ENCODE data around the gene TCF4. TPM values are rescaled to one million over a fixed set of nuclear protein-coding genes. Genes with fewer than 3 reads are reported as not detected.

Gene TCF4
- total RNA-seq, 1 experiment from 2014 or later, result 104 TPM

DNA sequence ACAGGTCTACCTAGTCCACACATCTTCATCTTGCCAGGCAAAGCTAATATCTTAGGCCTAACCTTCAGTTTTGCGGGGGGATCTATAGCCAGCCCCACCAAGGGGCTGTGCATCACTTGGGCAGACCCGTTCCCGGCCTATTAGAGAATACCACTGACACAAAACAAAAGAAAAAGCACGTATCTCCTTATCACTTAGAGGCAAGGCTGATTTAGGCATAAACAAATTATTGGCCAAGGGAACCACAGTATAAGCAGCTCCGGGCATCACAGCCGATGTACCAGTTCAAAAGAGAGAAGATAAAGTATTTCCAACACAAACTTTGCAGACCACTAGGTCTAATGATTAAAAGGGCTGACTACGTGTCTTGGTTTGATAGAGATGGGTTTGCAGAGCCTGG lies 248.0 kb downstream of the TCF4 start:
- no peaks in the 10 kb centered on the region for H3K27me3 Mint-ChIP-seq (ENCODE audit: low read depth)
- H3K27ac Mint-ChIP-seq, result peak overlapping the region; percentile 93
- CTCF ChIA-PET, result interaction anchor here (0.6 to 1.5 kb wide), 3 partner anchors 65 to 280 kb away, joined by 3 to 5 read pairs (median 4); no protein-coding TSS in a partner anchor
- H3K4me1 Mint-ChIP-seq, result peaks cover 75% of the 10 kb centered on the region
- no peak for TF ChIP-seq FOXK1 (CRISPR knock-in tag; IDR thresholded peaks at IDR 0.05)
- TF ChIP-seq FOXJ3 (CRISPR knock-in tag; IDR thresholded peaks at IDR 0.05; ENCODE audit: borderline replicate concordance), result no peak
- no peak for TF ChIP-seq CREB1 (CRISPR knock-in tag; IDR thresholded peaks at IDR 0.05)
- no peak for TF ChIP-seq ZNF232 (CRISPR knock-in tag; IDR thresholded peaks at IDR 0.05)
- no peak for TF ChIP-seq ZNF671 (CRISPR knock-in tag; IDR thresholded peaks at IDR 0.05)
- no peak for TF ChIP-seq GABPB1 (CRISPR knock-in tag; IDR thresholded peaks at IDR 0.05)
- TF ChIP-seq, protein P1, sequence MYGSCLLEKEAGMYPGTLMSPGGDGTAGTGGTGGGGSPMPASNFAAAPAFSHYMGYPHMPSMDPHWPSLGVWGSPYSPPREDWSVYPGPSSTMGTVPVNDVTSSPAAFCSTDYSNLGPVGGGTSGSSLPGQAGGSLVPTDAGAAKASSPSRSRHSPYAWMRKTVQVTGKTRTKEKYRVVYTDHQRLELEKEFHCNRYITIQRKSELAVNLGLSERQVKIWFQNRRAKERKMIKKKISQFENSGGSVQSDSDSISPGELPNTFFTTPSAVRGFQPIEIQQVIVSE (CRISPR knock-in tag; IDR thresholded peaks at IDR 0.05; ENCODE audit: borderline replicate concordance), result no peak
- TF ChIP-seq KAT7 (CRISPR knock-in tag; IDR thresholded peaks at IDR 0.05; ENCODE audit: borderline replicate concordance), result no peak
- TF ChIP-seq ZNF423 (CRISPR knock-in tag; IDR thresholded peaks at IDR 0.05), result no peak
- TF ChIP-seq SOX15 (CRISPR knock-in tag; IDR thresholded peaks at IDR 0.05), result no peak
- TF ChIP-seq, protein P2, sequence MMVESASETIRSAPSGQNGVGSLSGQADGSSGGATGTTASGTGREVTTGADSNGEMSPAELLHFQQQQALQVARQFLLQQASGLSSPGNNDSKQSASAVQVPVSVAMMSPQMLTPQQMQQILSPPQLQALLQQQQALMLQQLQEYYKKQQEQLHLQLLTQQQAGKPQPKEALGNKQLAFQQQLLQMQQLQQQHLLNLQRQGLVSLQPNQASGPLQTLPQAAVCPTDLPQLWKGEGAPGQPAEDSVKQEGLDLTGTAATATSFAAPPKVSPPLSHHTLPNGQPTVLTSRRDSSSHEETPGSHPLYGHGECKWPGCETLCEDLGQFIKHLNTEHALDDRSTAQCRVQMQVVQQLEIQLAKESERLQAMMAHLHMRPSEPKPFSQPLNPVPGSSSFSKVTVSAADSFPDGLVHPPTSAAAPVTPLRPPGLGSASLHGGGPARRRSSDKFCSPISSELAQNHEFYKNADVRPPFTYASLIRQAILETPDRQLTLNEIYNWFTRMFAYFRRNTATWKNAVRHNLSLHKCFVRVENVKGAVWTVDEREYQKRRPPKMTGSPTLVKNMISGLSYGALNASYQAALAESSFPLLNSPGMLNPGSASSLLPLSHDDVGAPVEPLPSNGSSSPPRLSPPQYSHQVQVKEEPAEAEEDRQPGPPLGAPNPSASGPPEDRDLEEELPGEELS (CRISPR knock-in tag; IDR thresholded peaks at IDR 0.05), result no peak
- TF ChIP-seq, protein P3, sequence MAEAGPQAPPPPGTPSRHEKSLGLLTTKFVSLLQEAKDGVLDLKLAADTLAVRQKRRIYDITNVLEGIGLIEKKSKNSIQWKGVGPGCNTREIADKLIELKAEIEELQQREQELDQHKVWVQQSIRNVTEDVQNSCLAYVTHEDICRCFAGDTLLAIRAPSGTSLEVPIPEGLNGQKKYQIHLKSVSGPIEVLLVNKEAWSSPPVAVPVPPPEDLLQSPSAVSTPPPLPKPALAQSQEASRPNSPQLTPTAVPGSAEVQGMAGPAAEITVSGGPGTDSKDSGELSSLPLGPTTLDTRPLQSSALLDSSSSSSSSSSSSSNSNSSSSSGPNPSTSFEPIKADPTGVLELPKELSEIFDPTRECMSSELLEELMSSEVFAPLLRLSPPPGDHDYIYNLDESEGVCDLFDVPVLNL (CRISPR knock-in tag; IDR thresholded peaks at IDR 0.05; ENCODE audit: borderline replicate concordance, low read depth), result no peak
- TF ChIP-seq, protein P4, sequence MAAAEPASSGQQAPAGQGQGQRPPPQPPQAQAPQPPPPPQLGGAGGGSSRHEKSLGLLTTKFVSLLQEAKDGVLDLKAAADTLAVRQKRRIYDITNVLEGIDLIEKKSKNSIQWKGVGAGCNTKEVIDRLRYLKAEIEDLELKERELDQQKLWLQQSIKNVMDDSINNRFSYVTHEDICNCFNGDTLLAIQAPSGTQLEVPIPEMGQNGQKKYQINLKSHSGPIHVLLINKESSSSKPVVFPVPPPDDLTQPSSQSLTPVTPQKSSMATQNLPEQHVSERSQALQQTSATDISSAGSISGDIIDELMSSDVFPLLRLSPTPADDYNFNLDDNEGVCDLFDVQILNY (CRISPR knock-in tag; IDR thresholded peaks at IDR 0.05), result no peak
- no peak for TF ChIP-seq NR3C1 (CRISPR knock-in tag; conservative IDR thresholded peaks at IDR 0.05; ENCODE audit: low read depth)
- no peak for TF ChIP-seq TEAD4 (CRISPR knock-in tag; IDR thresholded peaks at IDR 0.05)
- TF ChIP-seq, protein P5, sequence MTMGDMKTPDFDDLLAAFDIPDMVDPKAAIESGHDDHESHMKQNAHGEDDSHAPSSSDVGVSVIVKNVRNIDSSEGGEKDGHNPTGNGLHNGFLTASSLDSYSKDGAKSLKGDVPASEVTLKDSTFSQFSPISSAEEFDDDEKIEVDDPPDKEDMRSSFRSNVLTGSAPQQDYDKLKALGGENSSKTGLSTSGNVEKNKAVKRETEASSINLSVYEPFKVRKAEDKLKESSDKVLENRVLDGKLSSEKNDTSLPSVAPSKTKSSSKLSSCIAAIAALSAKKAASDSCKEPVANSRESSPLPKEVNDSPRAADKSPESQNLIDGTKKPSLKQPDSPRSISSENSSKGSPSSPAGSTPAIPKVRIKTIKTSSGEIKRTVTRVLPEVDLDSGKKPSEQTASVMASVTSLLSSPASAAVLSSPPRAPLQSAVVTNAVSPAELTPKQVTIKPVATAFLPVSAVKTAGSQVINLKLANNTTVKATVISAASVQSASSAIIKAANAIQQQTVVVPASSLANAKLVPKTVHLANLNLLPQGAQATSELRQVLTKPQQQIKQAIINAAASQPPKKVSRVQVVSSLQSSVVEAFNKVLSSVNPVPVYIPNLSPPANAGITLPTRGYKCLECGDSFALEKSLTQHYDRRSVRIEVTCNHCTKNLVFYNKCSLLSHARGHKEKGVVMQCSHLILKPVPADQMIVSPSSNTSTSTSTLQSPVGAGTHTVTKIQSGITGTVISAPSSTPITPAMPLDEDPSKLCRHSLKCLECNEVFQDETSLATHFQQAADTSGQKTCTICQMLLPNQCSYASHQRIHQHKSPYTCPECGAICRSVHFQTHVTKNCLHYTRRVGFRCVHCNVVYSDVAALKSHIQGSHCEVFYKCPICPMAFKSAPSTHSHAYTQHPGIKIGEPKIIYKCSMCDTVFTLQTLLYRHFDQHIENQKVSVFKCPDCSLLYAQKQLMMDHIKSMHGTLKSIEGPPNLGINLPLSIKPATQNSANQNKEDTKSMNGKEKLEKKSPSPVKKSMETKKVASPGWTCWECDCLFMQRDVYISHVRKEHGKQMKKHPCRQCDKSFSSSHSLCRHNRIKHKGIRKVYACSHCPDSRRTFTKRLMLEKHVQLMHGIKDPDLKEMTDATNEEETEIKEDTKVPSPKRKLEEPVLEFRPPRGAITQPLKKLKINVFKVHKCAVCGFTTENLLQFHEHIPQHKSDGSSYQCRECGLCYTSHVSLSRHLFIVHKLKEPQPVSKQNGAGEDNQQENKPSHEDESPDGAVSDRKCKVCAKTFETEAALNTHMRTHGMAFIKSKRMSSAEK (CRISPR knock-in tag; IDR thresholded peaks at IDR 0.05; ENCODE audit: borderline replicate concordance), result no peak
- no peak for TF ChIP-seq ZNF263 (CRISPR knock-in tag; IDR thresholded peaks at IDR 0.05; ENCODE audit: low read depth)
- POLR2A ChIA-PET, result no interaction called here
- no peak overlapping the region for H3K4me3 Mint-ChIP-seq
- H3K36me3 Mint-ChIP-seq, result no peaks in the 10 kb centered on the region
- DNase-seq (ENCODE audit: low spot score) (no peak), ATAC-seq (no peak)
- H3K9me3 Mint-ChIP-seq, result no peaks in the 10 kb centered on the region

All from WTC11 (cell line).